Measurements from ENCODE around the gene HEXA. TPM values are rescaled to one million over a fixed set of nuclear protein-coding genes. Genes with fewer than 3 reads are reported as not detected.
"Not testable (repeated sequence)": the region's sequence is repeated elsewhere in the genome, so short reads cannot be mapped to it uniquely, and the experiment has no call there.

Gene HEXA
- total RNA-seq, 4 donors from 2014 or later: 29.4 to 51.5 (median 40.0) TPM

GRCh38 chr15:72397796-72398588 is 22.2 kb upstream of the HEXA start, which contains the start of gene TMEM202:
Gene TMEM202, plus strand, starts transcription at chr15:72398305. Its CDS starts 22 bp downstream, at chr15:72398327.
- in situ Hi-C loops (cut with MboI; ENCODE audit: low sequenced_read_pairs in 4 of 4): no loop called here
- no peak for DNase-seq

GRCh38 chr15:72396331-72396730 is 20.5 kb upstream of the HEXA start:
- DNase-seq; H3K4me3 ChIP-seq; H3K27ac ChIP-seq; H3K27me3 ChIP-seq; in situ Hi-C loops (cut with MboI; ENCODE audit: low sequenced_read_pairs in 4 of 4); intact Hi-C loops (cut with DNase I; ENCODE audit: low total_unique reads); H3K4me1 ChIP-seq; ATAC-seq; H3K36me3 ChIP-seq; H3K9me3 ChIP-seq: not testable (repeated sequence)

More at GRCh38 chr15:72397796-72398588, 22.2 kb upstream of the HEXA start, which contains the start of gene TMEM202:
- Histone ChIP-seq H3K9me3 (no peaks in the 10 kb centered on the region), H3K27me3 (no peaks in the 10 kb centered on the region), H3K27ac (no peak within 1 kb of the TSS), H3K4me3 (no peak within 1 kb of the TSS), H3K36me3 (no peaks in the 10 kb centered on the region), H3K4me1 (no peaks in the 10 kb centered on the region)
- ATAC-seq: no peak
- no peak for TF ChIP-seq CTCF (IDR thresholded peaks at IDR 0.05 in 4 of 5, conservative IDR thresholded peaks at IDR 0.05 in 1 of 5)
- TF ChIP-seq POLR2A (IDR thresholded peaks at IDR 0.05): no peak
- intact Hi-C loops (cut with DNase I; ENCODE audit: low total_unique reads): no loop called here

- no peaks in the 10 kb centered on the region for H3K4me1 ChIP-seq
- H3K9me3 ChIP-seq: no peaks in the 10 kb centered on the region
- in situ Hi-C loops (cut with MboI; ENCODE audit: low sequenced_read_pairs in 4 of 4) (no loop called here), intact Hi-C loops (cut with DNase I; ENCODE audit: low total_unique reads) (no loop called here)
- no peaks in the 10 kb centered on the region for H3K27me3 ChIP-seq
- DNase-seq (no peak), ATAC-seq (no peak)
- no peaks in the 10 kb centered on the region for H3K36me3 ChIP-seq
- H3K4me3 ChIP-seq: no peak overlapping the region
- TF ChIP-seq CTCF (IDR thresholded peaks at IDR 0.05 in 4 of 5, conservative IDR thresholded peaks at IDR 0.05 in 1 of 5) (no peak), POLR2A (IDR thresholded peaks at IDR 0.05) (no peak)
- H3K27ac ChIP-seq: no peak overlapping the region
These were observed 13.4 kb upstream of the HEXA start for GRCh38 chr15:72389231-72389630.

GRCh38 chr15:72387741-72388140 is 11.9 kb upstream of the HEXA start:
- DNase-seq (no peak), ATAC-seq (no peak)
- H3K4me3 ChIP-seq: no peak overlapping the region
- in situ Hi-C loops (cut with MboI; ENCODE audit: low sequenced_read_pairs in 4 of 4) (no loop called here), intact Hi-C loops (cut with DNase I; ENCODE audit: low total_unique reads) (no loop called here)
- no peaks in the 10 kb centered on the region for H3K36me3 ChIP-seq
- H3K4me1 ChIP-seq: no peaks in the 10 kb centered on the region
- TF ChIP-seq POLR2A (IDR thresholded peaks at IDR 0.05) (no peak), CTCF (IDR thresholded peaks at IDR 0.05 in 4 of 5, conservative IDR thresholded peaks at IDR 0.05 in 1 of 5) (no peak)
- no peak overlapping the region for H3K27ac ChIP-seq
- H3K27me3 ChIP-seq: no peaks in the 10 kb centered on the region
- no peaks in the 10 kb centered on the region for H3K9me3 ChIP-seq

- in situ Hi-C loops (cut with MboI; ENCODE audit: low sequenced_read_pairs in 4 of 4) (no loop called here), intact Hi-C loops (cut with DNase I; ENCODE audit: low total_unique reads) (no loop called here)
- ATAC-seq (no peak), DNase-seq (no peak)
- peaks cover 0 to 1% of the 10 kb centered on the region in 2 donors for H3K4me1 ChIP-seq
- H3K27me3 ChIP-seq: no peaks in the 10 kb centered on the region
- TF ChIP-seq POLR2A (IDR thresholded peaks at IDR 0.05): no peak
- TF ChIP-seq CTCF (IDR thresholded peaks at IDR 0.05 in 4 of 5, conservative IDR thresholded peaks at IDR 0.05 in 1 of 5): no peak
- H3K9me3 ChIP-seq: no peaks in the 10 kb centered on the region
- no peak overlapping the region for H3K27ac ChIP-seq
- no peak overlapping the region for H3K4me3 ChIP-seq
- H3K36me3 ChIP-seq: no peaks in the 10 kb centered on the region
These were observed 6.3 kb upstream of the HEXA start for GRCh38 chr15:72382146-72382545.
